Smooth muscle cell of trachea (primary cell): ENCODE measurements around the gene GSTK1. TPM values are rescaled to one million over a fixed set of nuclear protein-coding genes. Genes with fewer than 3 reads are reported as not detected.

Experiments used
- total RNA-seq: library from RNA; depleted of rRNA; stranded (reverse); fragments of >200 nt; gene quantifications from 2 replicates; pipeline ENCODE4 v1.2.1, GENCODE V29; 2014

Gene GSTK1
- 106 and 155 TPM in 2 replicates for total RNA-seq

GRCh38 chr7:143263266-143264195 lies at the start of gene GSTK1:
Gene GSTK1 (plus strand): TSS chr7:143263441. CDS start chr7:143263514, 73 bp downstream.

GRCh38 chr7:143221737-143222136 lies 41.5 kb upstream of the GSTK1 start, which contains the start of gene TAS2R40:
Gene TAS2R40 (plus strand): TSS chr7:143222037. CDS start chr7:143222079, 42 bp downstream.

GRCh38 chr7:143284591-143285469 lies 21.6 kb downstream of the GSTK1 start, which contains the start of gene TMEM139:
Gene TMEM139 (plus strand): TSS chr7:143284958. CDS start chr7:143285958, 1,000 bp downstream.

GRCh38 chr7:143287935-143288826 lies 24.9 kb downstream of the GSTK1 start, which contains the start of gene CASP2:
Gene CASP2 (plus strand): TSS chr7:143288351. CDS start chr7:143288456, 105 bp downstream.

GRCh38 chr7:143315776-143316175 lies 52.5 kb downstream of the GSTK1 start, which contains the start of gene CLCN1:
Gene CLCN1 (plus strand): TSS chr7:143316111. CDS start chr7:143316213, 102 bp downstream.

Other genes with a start within 250 kb of the GSTK1 start
- not detected in 2 replicates for gene OR9A2, start 236.3 kb upstream of the GSTK1 start, total RNA-seq
- not detected in 2 replicates for gene OR6V1, start 211.1 kb upstream of the GSTK1 start, total RNA-seq
- gene PIP, start 131.4 kb upstream of the GSTK1 start, total RNA-seq = not detected in 2 replicates
- not detected in 2 replicates for gene TAS2R39, start 80.0 kb upstream of the GSTK1 start, total RNA-seq
- gene TAS2R40, start 41.4 kb upstream of the GSTK1 start, total RNA-seq = not detected in 2 replicates
- gene TMEM139, start 21.5 kb downstream of the GSTK1 start, total RNA-seq = 0.50 TPM in 1 of 2 replicates, not detected in the other
- gene CASP2, start 24.9 kb downstream of the GSTK1 start, total RNA-seq = 12.9 and 14.4 TPM in 2 replicates
- not detected in 2 replicates for gene CLCN1, start 52.7 kb downstream of the GSTK1 start, total RNA-seq
- 3.9 and 13.2 TPM in 2 replicates for gene FAM131B, start 99.3 kb downstream of the GSTK1 start, total RNA-seq
- 70.0 and 70.3 TPM in 2 replicates for gene ZYX, start 117.9 kb downstream of the GSTK1 start, total RNA-seq
- gene EPHA1, start 145.4 kb downstream of the GSTK1 start, total RNA-seq = under 0.01 and 0.15 TPM in 2 replicates
- gene TAS2R60, start 180.0 kb downstream of the GSTK1 start, total RNA-seq = 0.15 TPM in 1 of 2 replicates, not detected in the other
- gene TAS2R41, start 214.4 kb downstream of the GSTK1 start, total RNA-seq = 0.17 TPM in 1 of 2 replicates, not detected in the other